Fibroblast of skin of back (primary cell): Measurements from ENCODE around the gene NLGN2.

ENCODE experiments used
- DNase-seq: peaks from one replicate; pipeline ENCODE4 v3.0.0-alpha.2; 2013

The NLGN2 gene

DNA sequence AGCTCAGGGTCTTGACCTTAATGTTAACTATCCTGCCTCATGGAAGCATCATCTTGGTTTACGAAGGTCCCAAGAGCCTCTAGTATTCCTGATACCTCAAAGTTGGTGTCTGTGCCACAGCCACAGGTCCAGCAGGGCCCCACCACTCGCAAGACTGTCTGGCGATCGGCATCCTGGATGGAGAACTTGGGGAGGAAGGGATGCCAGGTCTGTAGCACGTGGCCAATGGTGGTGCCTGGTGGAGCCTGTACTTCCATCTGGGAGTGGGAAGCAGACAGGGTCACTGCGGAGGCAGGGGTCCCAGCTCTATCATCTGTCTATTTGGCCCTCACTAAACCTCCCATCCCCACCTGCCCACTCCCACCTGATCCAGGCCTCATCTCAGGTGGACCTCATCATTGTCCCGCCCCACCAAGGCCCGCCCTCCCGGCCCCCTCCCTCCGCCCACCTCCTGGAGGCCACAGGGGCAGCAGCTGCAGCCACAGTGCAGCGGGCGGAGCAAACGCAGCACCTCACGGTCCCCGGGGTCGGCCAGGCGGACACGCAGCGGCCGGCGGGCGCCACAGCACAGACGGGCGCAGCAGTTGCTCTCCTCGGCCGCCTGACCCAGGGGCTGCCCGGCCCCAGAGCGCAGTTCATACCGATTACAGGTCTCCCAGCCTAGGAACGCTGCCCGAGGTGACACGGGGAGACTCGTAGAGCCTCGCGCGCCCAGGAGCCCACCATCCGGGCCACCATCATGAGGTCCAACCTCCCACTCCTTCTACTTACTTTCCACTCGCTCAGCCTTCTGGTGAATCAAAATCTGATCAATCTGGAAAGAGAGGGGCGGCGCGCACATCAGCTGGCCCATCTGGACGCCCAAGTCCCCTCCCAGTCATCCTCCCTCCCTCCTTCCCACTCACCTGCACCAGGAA is 14.7 kb upstream of the NLGN2 start:
- DNase-seq, result no peak

DNA sequence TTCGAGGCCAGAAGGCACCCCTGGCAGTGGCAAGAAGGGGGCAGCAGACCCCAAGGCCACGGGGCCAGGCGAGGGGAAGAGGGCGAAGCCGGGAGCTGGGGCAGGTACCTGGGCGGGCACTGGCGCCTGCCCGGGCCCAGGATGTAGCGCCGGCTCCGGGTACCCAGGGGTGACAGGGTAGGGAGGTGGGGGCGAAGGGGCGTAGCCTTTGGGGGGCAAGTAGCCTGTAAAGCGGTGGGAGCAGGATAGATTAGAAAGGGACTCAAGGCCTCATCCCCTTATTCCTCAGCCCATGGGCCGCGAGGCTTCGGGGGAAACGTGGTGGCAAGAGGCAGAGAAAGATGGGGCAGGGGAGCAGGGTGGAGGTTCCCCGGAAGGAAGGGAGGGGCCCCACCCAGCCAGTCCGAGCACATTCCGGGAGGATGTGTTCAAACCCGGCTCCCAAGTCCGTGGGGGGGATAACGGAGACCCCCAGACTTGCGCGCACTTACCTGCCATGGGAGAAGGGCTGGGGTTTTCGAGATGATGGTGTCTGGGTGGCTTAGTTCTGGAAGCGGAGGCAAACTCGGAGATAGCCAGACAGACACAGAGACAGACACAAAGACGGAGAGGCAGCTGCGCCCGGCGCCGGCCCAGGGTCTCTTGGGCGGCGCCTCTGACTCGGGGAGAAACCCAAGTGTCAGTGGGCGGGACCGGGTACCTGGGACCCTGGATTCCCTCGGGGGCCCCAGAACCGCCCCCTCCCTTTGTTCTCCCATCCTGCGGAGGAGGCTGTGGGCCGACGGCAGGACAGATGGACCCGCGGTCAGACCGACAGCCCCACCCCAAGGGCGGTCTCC is 13.8 kb upstream of the NLGN2 start:
- DNase-seq, result no peak

DNA sequence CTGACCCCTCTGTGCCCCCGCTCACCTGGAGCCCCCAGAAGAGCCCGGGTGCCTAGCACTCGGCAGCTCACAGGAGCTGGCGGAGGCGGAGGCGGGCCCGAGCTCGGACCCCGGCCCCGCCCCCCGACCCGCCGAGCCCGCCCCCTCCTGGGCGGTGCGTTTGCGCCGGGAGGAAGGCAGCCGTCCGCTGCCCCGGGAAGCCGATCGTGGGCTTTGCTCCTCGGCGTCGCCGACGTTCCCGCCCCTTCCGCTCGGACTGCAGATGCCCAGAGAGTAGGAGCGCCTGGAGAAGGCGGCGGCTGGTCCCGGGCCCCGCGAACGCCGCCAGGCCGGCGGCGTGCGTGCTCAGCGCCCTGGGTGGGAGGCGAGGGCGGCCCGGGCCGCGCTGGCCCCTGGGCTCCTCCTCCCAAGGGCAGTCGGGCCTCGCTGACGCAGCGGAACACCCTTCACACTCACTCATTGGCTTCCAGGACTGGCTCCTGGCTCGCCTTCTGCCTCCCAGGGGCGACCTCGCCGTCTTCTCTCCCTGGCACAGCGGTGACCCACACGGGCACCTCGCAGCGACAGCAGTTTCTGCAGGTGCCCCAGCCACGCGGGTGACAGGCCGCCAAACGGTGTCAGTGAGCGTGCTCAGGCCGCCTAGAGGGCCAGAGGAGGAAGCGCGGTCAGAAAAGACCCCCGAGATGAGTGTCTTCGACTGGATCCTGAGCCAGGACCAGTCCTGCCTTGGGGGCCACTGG is 13.0 kb upstream of the NLGN2 start, which contains the start of gene PLSCR3:
Gene PLSCR3, minus strand, starts transcription at position 74 of the 740 bp plus-strand sequence. CDS start 415 bp downstream, outside the sequence.
- peak; percentile 89 for DNase-seq

DNA sequence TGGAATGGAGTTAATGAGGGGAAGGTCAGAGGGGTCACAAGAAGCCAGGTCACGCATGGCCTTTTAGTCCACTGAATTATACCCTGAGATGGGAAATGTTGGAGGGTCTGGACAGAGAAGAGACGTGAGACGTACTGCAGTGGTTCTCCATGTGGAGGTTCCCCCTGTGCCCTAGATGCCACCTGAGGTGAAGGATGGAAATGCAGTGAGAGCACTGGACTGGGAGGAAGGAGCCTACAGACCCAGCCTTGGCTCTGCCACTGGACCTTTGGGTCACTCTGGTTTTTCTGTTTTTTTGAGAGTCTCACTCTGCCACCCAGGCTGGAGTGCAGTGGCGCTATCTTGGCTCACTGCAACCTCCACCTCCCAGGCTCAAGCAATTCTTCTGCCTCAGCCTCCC is 11.5 kb upstream of the NLGN2 start:
- DNase-seq, result no peak

DNA sequence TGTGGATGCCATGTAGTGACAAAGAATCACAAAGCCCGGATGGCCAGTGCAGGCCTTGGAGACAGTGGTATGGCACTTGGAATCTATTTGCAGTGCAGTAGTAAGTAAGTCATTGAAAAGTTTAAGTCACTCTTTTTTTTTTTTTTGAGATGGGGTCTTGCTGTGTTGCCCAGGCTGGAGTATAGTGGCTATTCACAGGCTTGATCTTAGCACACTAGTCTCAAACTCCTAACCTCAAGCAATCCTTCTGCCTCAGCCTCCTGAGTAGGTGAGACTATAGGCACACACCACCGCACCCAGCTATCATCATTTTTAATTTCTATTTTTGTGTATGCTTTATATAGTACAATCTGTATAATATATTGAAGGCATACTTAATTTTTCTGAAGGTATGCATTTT is 9.0 kb upstream of the NLGN2 start:
- no peak for DNase-seq

DNA sequence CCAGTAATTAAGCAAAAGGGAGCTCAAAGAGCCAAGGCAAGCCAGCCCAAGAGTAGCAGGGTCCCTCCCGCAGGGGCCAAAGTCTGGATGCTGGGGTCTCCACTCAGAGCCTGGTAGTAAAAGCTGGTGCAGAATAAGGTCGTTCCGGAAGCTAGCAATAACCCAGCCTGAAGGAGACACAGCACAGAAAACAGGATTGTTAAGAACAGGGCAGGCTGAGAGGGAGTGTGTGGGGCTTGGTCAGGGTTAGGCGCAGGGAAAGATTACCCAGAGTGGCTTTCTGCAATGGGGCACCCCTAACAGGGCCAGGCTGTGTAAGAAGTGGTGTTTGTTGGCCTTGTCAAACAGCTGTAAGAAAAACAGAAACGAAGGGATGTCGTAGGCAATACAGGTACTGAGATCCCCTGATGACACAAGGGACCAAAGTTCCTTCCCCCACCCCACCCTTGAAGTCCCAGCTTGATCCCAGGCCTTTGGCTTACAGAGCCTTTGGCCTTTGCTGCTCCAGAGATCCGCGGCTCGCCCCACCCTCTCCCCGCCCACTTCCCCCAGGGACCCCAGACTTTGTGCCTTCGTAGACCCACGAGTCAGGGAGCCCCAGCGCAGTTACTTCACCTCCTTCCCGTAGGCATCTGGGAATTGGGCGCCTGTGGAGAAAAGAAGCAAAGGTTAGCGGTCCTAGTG is 4.5 kb upstream of the NLGN2 start:
- no peak for DNase-seq

DNA sequence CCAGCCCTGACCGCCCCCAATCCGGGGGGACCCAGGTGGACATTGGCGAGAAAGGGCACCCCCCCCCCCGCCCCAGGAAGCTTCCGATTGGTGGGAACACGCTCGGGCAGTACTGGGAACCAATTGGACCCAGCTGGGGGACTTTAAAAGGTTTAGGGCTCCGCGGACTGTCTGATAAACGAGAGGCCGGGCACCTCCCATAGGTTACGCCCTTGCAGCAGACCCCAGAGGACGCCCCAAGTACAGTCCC is 4.0 kb upstream of the NLGN2 start:
- no peak for DNase-seq

DNA sequence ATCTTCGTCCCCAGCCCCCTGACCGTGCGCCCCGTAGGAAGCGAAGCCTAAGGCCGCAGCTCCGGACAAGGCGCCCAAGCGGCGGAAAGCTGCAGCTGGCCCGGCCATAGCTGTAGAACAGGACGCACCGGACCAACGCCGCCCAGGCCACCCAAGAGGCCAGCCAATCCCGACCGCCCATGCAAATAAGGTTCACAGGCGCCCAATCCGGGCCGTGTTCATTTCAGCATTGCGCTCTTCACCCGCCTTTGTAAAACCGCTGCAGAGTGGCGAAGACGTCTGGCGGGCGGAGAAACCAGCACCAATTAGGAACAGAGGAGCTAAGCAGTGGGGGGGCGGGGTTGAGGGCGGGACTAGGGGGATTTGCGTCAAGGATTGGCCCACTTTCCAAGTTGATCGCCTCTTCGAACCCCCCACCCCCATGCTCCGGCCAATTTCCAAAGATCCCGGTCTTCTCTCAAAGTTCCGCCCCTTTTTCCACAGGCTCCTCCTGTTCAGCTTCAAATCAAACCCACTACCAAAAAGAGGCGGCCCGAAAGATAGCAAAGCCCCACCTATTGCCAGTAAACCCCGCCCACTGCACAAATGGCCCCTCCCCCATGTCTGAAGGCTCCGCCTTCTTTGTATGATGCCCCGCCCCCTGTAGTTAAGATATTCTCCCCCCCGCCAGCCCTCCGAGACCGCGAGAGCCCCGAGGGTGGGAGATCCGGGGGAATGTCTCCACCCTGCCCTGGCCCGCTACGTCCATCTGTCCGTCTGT is 3.5 kb upstream of the NLGN2 start, which contains the start of gene TMEM256:
Gene TMEM256, minus strand, starts transcription at position 121 of the 760 bp plus-strand sequence. Its CDS starts 13 bp downstream, at position 108.
- DNase-seq, result peak; percentile 100

DNA sequence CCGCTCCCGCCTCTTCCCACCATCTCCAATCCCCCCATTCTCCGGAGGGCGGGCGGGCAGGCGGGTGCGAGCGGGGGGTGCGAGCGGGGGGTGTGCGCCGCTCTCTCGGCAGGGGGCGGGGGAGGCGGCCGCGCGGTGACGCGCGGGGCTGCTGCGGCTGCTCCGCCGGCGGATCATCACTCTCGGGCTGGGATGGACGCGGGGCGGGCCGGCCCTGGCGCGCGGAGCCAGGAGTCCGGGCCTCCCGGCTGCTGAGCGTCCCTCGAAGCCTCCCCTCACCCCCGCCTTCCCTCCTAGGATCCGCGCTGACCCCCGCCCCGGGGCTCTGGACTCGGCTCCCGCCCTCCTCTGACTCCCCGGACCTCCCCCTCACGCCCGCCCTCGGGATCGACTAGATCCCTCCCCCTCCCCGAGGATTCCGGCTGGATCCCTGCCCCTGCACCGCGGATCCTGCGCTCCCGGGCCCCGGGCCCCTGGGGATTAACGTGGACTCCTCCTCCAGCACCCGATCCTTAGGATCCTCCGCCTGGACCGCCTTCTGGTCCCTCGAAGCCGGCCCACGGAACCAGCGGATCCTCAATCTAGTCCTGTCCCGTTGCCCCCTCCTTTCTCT is 2.8 kb upstream of the NLGN2 start:
- DNase-seq, result peak; percentile 31

DNA sequence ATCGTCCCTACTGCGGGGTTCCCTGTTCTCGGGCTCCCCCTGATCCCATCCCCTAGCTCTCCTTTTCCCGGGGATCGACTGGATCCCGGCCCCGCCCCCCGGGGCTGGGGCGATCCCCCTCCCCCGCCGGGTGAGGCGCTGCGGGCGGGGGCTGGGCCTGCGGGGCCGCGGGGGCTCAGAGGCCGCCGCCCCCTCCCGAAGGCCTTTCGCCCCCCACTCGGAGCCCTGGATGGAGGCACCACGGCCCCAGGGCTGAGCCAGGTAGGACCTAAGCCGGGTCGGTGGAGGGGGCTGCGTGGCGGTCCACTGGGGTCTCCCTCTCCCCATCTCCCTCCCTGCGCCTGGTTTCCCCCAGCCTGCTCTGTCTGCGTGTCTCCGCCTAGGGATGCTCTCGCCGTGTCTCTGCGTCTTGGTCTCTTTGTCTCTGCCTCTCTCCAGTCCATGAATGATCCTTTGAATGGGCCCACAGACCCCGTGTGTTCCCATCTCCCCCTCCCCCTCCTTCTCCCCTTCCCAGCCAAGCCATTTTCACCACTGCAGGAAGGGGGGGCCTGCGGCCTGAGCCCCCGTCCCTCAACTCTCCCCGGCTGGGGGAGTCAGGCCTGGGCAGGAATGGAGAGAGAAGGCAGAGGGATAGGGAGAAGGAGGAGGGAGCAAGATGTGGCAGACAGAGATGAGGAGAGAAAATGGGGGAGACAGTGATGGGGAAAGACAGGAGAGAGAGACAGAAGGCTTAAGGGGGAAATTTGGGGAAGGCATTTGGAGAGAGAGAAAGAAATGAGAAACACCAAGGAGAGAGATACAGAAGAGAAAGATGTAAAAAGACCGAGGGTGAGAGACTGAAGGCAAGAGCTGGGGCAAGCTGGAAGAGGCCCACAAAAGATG is 2.1 kb upstream of the NLGN2 start:
- no peak for DNase-seq

DNA sequence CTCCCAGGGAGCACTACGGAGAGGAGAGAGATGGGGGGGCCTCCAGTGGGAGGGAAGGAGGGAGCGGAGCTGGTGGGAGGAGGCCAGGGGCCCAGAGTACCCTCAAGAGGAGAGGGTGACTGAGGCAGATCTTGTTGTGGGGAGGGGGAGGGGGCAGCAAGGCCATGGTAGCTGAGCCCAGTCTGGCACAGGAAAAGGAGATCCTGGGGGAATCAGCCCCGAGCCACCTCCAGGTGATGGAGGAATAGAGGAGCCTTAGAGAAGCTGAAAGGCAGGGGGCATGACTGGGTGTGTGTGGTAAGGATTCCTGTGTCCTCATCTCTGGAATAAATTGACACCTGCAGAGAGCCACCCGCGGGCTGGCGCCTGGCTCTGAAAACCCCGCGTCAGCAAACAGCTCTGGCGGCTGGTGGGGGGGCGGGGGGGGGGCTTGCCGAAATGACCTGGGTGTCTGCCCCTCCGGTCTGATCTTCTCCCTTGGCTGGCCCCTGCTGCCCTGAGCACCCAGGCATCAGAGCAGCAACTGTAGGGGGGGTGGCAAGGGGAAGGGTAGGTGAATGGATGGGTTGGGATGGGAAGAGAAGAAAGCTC is 1.3 kb upstream of the NLGN2 start:
- DNase-seq, result no peak

DNA sequence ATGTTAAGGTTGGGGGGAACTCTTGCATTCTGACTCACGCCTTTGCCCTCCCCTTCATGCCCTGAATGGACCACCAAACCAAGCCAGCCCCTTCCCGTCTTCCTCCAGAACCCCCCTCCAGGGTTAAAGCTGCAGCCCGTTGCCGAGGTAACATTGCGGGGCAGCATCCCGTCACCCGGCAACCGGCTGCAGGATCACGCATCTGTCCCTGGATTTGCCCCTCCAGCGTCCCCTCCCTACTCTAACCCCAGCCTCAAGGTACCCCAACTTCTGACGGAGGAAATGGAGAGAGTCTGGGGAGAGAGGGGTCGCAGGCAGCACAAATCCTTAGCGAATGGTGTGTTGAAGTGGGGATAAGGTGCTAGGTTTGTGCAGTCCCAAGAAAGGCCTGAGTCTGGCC is 563 bp upstream of the NLGN2 start:
- DNase-seq, result no peak

DNA sequence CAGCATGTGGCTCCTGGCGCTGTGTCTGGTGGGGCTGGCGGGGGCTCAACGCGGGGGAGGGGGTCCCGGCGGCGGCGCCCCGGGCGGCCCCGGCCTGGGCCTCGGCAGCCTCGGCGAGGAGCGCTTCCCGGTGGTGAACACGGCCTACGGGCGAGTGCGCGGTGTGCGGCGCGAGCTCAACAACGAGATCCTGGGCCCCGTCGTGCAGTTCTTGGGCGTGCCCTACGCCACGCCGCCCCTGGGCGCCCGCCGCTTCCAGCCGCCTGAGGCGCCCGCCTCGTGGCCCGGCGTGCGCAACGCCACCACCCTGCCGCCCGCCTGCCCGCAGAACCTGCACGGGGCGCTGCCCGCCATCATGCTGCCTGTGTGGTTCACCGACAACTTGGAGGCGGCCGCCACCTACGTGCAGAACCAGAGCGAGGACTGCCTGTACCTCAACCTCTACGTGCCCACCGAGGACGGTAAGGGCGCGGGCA is 645 bp downstream of the NLGN2 start:
- DNase-seq, result no peak

DNA sequence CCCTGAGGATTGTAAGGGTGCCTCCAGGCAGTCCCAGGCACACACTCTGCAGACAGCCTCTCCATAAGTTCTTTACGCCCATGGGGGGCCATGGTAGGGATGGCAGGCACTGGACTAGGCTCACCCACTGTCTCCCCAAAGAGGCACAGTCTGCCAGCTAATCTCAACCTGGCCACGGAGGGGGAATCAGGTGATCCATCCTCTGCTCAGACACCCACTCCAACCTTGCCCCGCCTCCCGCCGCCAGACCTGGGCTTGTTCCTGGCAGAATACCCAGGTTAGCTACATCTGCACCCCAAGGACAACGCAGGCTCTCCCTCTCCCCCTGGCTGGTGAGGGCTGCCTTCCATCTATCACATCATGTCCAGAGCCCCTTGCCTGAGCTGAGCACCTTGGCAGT is 1.2 kb downstream of the NLGN2 start:
- no peak for DNase-seq

DNA sequence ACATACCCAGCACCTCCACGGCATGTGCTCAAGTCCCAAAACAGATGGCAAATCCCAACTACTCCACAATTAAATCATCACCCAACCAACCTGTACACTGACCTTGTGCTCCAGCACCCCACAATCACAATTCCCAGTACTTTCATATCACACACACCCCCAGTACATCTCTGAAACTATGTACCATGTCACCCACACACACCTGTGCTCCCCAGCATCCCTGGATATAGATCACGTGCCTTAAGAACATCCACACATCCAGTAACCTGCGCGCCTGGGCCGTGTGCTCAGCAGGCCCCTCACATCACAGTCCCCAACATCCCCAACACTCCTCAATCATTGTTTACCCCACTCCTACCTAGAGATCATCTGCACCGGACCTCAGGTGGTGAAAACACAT is 2.1 kb downstream of the NLGN2 start:
- no peak for DNase-seq

DNA sequence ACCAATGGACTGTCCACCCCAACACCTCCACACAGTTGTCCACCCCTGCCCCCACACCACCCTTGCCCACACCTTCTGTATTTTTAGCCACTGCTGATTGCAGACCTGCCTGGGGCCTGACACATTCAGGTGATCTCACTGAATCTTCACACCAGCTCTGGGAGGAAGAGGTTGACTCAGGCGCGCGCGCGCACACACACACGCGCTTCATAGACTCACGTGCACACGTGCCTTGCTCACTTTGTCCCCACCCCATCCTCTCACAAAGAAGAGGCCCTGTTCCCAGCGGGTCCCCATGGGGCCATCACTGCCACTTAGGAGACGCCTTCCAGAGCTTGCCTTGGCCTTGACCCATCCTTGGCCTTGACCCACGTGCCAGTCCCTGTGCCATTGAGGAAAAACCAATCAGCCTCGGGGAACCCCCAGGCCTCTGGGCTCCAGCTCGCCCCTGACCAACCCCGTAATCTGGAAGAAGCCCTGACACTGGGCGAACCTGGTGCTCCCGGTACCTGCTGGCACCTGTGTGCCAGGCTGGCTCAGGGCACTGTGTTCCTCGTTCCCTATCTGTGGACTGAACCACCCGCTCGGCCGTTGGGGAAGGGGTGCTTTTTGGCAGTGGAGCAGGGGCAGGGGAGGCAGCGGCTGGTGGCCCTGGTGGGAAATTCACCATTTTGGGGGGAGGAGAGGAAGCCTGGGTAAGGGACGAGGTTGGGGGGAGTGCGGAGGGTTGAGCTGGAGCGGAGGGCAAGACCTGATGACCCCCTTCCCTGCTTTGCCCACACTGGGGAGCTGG is 3.2 kb downstream of the NLGN2 start:
- no peak for DNase-seq

DNA sequence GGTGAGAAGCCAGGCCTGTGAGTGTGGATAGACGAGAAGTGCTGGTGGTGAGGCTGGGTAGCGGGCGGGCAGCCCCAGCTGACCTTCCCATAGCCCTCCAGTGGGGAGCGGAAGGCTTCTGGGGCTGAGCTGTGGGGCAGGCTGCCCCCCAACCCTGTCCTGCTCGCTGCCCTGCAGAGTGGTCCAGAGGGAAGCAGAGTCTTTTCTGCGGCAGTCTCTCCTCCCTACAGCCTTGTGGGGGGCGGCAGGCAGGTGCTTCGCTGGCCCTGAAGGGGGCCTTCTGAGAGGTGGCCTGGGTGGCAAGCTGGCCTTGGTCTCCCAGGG is 3.7 kb downstream of the NLGN2 start:
- DNase-seq, result no peak

DNA sequence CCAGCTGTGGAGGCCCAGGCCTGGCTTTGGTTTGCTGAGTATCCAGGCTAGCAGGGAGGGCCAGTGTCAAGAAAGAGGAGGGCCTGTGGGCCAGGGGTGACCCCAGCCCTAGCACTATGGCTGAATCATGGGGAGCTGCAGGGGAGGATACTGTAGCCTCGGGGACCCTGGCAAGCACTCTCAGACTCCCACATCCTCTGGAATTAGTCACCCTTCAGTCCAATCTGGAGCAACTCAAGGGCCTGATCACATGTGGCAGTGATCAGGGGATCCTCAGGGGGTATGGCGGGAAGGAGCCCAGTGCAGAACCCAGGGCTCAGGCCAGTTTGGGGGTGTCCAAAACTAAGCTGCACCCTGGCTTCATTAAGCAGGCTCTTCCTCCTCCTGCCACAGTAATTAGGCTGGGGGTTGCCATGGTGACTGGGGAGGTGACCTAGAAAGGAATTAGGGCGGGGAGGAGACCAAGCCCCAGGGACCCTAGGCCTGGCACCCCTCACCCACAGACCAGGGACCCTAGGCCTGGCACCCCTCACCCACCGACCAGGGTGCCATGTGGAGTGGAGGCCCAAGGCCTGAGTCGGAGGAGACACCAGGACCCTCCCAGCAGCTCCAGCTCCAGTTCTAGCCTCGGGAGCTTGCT is 5.8 kb downstream of the NLGN2 start:
- no peak for DNase-seq
